Thyroid gland (tissue), 4 donors: ENCODE measurements around the gene ITGA1. TPM values are rescaled to one million over a fixed set of nuclear protein-coding genes. Genes with fewer than 3 reads are reported as not detected.

Source experiments
- DNase-seq, 2 donors: peaks; one replicate each; pipeline ENCODE4 v3.0.0-alpha.2; 2019
- H3K27ac ChIP-seq, 3 donors: fragments of 200-600 bp; sonication (generic); 1 replicate in 2 of 3; 2 replicates in 1 of 3; pipeline ENCODE4 v1.5.1; 2016 to 2019; ENCODE audit warnings: mild to moderate bottlenecking in 1 of 3, moderate library complexity in 1 of 3
- H3K27me3 ChIP-seq: fragments of 200-600 bp; sonication (generic); one replicate; pipeline ENCODE4 v1.5.1; 2019
- H3K36me3 ChIP-seq, 2 donors: fragments of 200-600 bp; sonication (generic); one replicate each; pipeline ENCODE4 v1.5.1; 2016 to 2019
- H3K4me1 ChIP-seq, 2 donors: fragments of 200-600 bp; sonication (generic); one replicate each; pipeline ENCODE4 v1.5.1; 2017 to 2019
- H3K4me3 ChIP-seq, 3 donors: fragments of 200-600 bp; sonication (generic); replicated peaks in 1 of 3; 1 replicate in 2 of 3; 2 replicates in 1 of 3; pipeline ENCODE4 v1.5.1; 2016; ENCODE audit warnings: mild to moderate bottlenecking in 1 of 3
- H3K9me3 ChIP-seq: fragments of 200-600 bp; sonication (generic); one replicate; pipeline ENCODE4 v1.5.1; 2017
- CTCF ChIP-seq, 6 experiments: fragments of 200-600 bp in 3 of 6; fragments of 450-650 bp in 3 of 6; sonication (generic) in 3 of 6; IDR thresholded peaks; one replicate each; pipeline ENCODE4 v1.5.1; 2016 to 2019; ENCODE audit warnings: antibody characterized with exemption in 6 of 6, mild to moderate bottlenecking in 2 of 6, inconsistent platforms in 1 of 6, moderate library complexity in 1 of 6
- POLR2A ChIP-seq, 2 donors: fragments of 450-650 bp; IDR thresholded peaks; one replicate each; pipeline ENCODE4 v1.6.1; 2017; ENCODE audit warnings: antibody characterized with exemption in 2 of 2, mild to moderate bottlenecking in 2 of 2, moderate library complexity in 1 of 2
- WGBS, 2 donors: methylation state at CpG; one replicate each; pipeline ENCODE4 v1.1.5; 2017; 5-methylcytosine and 5-hydroxymethylcytosine counted together
- intact Hi-C: fragments of 100-400 bp; cut with DNase I; formaldehyde crosslinking; loops from one replicate; pipeline ENCODE4 v1.15.1; 2023
- total RNA-seq, 4 donors: library from RNA; depleted of rRNA; stranded (reverse); fragments of >200 nt; gene quantifications; one replicate each; pipeline ENCODE4 v1.2.3, GENCODE V29; 2016

The ITGA1 gene
- total RNA-seq, 4 donors from 2014 or later = 38.7 to 85.9 (median 52.6) TPM

- no peaks in the 10 kb centered on the region for H3K9me3 ChIP-seq
- H3K36me3 ChIP-seq = no peaks in the 10 kb centered on the region
- intact Hi-C loops = no loop called here
- no peaks in the 10 kb centered on the region for H3K27me3 ChIP-seq
- TF ChIP-seq POLR2A (IDR thresholded peaks at IDR 0.05) (no peak), CTCF (IDR thresholded peaks at IDR 0.05) (no peak)
- no peak overlapping the region for H3K27ac ChIP-seq
- no peak for DNase-seq
- WGBS, 2 donors = 33 to 34% methylated on average over 6 of the region's 6 CpGs
- H3K4me3 ChIP-seq = no peak overlapping the region
- H3K4me1 ChIP-seq = peaks cover 0 to 5% of the 10 kb centered on the region in 2 donors
Observed at GRCh38 chr5:52997424-52997823, 209.7 kb downstream of the ITGA1 start.

- no peak overlapping the region for H3K4me3 ChIP-seq
- no peaks in the 10 kb centered on the region for H3K9me3 ChIP-seq
- H3K36me3 ChIP-seq = no peaks in the 10 kb centered on the region
- DNase-seq = no peak
- 81 to 88% methylated on average over 2 of the region's 2 CpGs for WGBS, 2 donors
- H3K27ac ChIP-seq = no peak overlapping the region
- intact Hi-C loops = no loop called here
- no peak for TF ChIP-seq CTCF (IDR thresholded peaks at IDR 0.05)
- peaks cover 0 to 5% of the 10 kb centered on the region in 2 donors for H3K4me1 ChIP-seq
- no peaks in the 10 kb centered on the region for H3K27me3 ChIP-seq
Observed at GRCh38 chr5:52998552-52999313, 211.0 kb downstream of the ITGA1 start.

GRCh38 chr5:52999344-52999949, 211.7 kb downstream of the ITGA1 start:
- DNase-seq = no peak
- H3K36me3 ChIP-seq = no peaks in the 10 kb centered on the region
- H3K27ac ChIP-seq = no peak overlapping the region
- TF ChIP-seq POLR2A (IDR thresholded peaks at IDR 0.05) (no peak), CTCF (IDR thresholded peaks at IDR 0.05) (no peak)
- H3K4me3 ChIP-seq = no peak overlapping the region
- H3K9me3 ChIP-seq = no peaks in the 10 kb centered on the region
- H3K4me1 ChIP-seq = peaks cover 0 to 5% of the 10 kb centered on the region in 2 donors
- no peaks in the 10 kb centered on the region for H3K27me3 ChIP-seq
- intact Hi-C loops = no loop called here
- 88 to 96% methylated on average over 1 of the region's 1 CpG for WGBS, 2 donors

- Histone ChIP-seq H3K27me3 (no peaks in the 10 kb centered on the region), H3K36me3 (no peaks in the 10 kb centered on the region), H3K9me3 (no peaks in the 10 kb centered on the region), H3K27ac (no peak overlapping the region), H3K4me3 (no peak overlapping the region), H3K4me1 (peaks cover 0 to 5% of the 10 kb centered on the region in 2 donors)
- DNase-seq = no peak
- no peak for TF ChIP-seq CTCF (IDR thresholded peaks at IDR 0.05)
- TF ChIP-seq POLR2A (IDR thresholded peaks at IDR 0.05) = no peak
- intact Hi-C loops = no loop called here
- 94 to 98% methylated on average over 4 of the region's 4 CpGs for WGBS, 2 donors
Observed at GRCh38 chr5:53001541-53001940, 213.8 kb downstream of the ITGA1 start.

GRCh38 chr5:53002491-53002890, 214.8 kb downstream of the ITGA1 start:
- no peaks in the 10 kb centered on the region for H3K36me3 ChIP-seq
- 48 to 55% methylated on average over 1 of the region's 1 CpG for WGBS, 2 donors
- H3K27ac ChIP-seq = no peak overlapping the region
- no peak for TF ChIP-seq POLR2A (IDR thresholded peaks at IDR 0.05)
- TF ChIP-seq CTCF (IDR thresholded peaks at IDR 0.05) = no peak
- peaks cover 0 to 2% of the 10 kb centered on the region in 2 donors for H3K4me1 ChIP-seq
- H3K27me3 ChIP-seq = no peaks in the 10 kb centered on the region
- no peaks in the 10 kb centered on the region for H3K9me3 ChIP-seq
- no peak overlapping the region for H3K4me3 ChIP-seq
- intact Hi-C loops = no loop called here
- no peak for DNase-seq
